GM23338 (cell line): ENCODE data around the gene MAP1LC3B2. TPM values are rescaled to one million over a fixed set of nuclear protein-coding genes. Genes with fewer than 3 reads are reported as not detected.

Experiments
- ATAC-seq: fragments of 200-7000 bp; cut with Tn5 transposase; 3 replicates; pipeline ENCODE4 v1.9.1; 2020
- DNase-seq: peaks from one replicate; pipeline ENCODE4 v3.0.0-alpha.2; 2015; ENCODE audit warnings: low spot score
- H2AFZ ChIP-seq: fragments of 200-600 bp; sonication (generic); 2 replicates; pipeline ENCODE4 v1.8.0; 2016; ENCODE audit warnings: antibody characterized with exemption, mild to moderate bottlenecking, moderate library complexity
- H3F3A ChIP-seq: fragments of 200-600 bp; sonication (generic); replicated peaks from 2 replicates; pipeline ENCODE4 v1.8.0; 2017; ENCODE audit warnings: antibody characterized with exemption, mixed run types, low read depth
- H3K27ac ChIP-seq: fragments of 200-600 bp; sonication (generic); 2 replicates; pipeline ENCODE4 v1.6.1; 2016; ENCODE audit warnings: low read depth
- H3K27me3 ChIP-seq: fragments of 200-600 bp; sonication (generic); 2 replicates; pipeline ENCODE4 v1.8.0; 2016; ENCODE audit warnings: mild to moderate bottlenecking, mixed run types, moderate library complexity; ENCODE audit not compliant: insufficient read depth
- H3K36me3 ChIP-seq: fragments of 200-600 bp; sonication (generic); 2 replicates; pipeline ENCODE4 v1.8.0; 2016; ENCODE audit warnings: mild to moderate bottlenecking; ENCODE audit not compliant: insufficient read depth
- H3K4me1 ChIP-seq: fragments of 200-600 bp; sonication (generic); 2 replicates; pipeline ENCODE4 v1.8.0; 2016; ENCODE audit warnings: mild to moderate bottlenecking, moderate library complexity; ENCODE audit not compliant: insufficient read depth
- H3K4me2 ChIP-seq: fragments of 200-600 bp; sonication (generic); 2 replicates; pipeline ENCODE4 v1.7.1; 2017; ENCODE audit warnings: mixed run types
- H3K4me3 ChIP-seq: fragments of 200-600 bp; sonication (generic); 2 replicates; pipeline ENCODE4 v1.6.1; 2016; ENCODE audit warnings: mixed run types
- H3K79me2 ChIP-seq: fragments of 200-600 bp; sonication (generic); replicated peaks from 2 replicates; pipeline ENCODE4 v1.8.0; 2017; ENCODE audit warnings: mild to moderate bottlenecking; ENCODE audit not compliant: insufficient read depth
- H3K9me2 ChIP-seq: fragments of 200-600 bp; sonication (generic); 2 replicates; pipeline ENCODE4 v1.8.0; 2017; ENCODE audit not compliant: insufficient read depth
- H4K20me1 ChIP-seq: fragments of 200-600 bp; sonication (generic); replicated peaks from 2 replicates; pipeline ENCODE4 v1.8.0; 2017; ENCODE audit warnings: mild to moderate bottlenecking; ENCODE audit not compliant: insufficient read depth
- H3K27ac Mint-ChIP-seq: 2 replicates; pipeline ENCODE4 v1.8.0; 2020; ENCODE audit warnings: inconsistent platforms, mild to moderate bottlenecking, moderate library complexity, mixed read lengths
- H3K27me3 Mint-ChIP-seq: 3 replicates; pipeline ENCODE4 v1.8.0; 2022; ENCODE audit warnings: low read depth, mild to moderate bottlenecking, moderate library complexity, mixed read lengths, inconsistent platforms; ENCODE audit not compliant: insufficient read depth, poor library complexity
- H3K36me3 Mint-ChIP-seq: 3 replicates; pipeline ENCODE4 v1.8.0; 2021; ENCODE audit warnings: low read depth, mild to moderate bottlenecking, inconsistent platforms, moderate library complexity, mixed read lengths
- H3K4me1 Mint-ChIP-seq: 3 replicates; pipeline ENCODE4 v1.8.0; 2020; ENCODE audit warnings: mild to moderate bottlenecking, inconsistent platforms, mixed read lengths
- H3K4me3 Mint-ChIP-seq: 3 replicates; pipeline ENCODE4 v1.8.0; 2021; ENCODE audit warnings: moderate library complexity, mild to moderate bottlenecking, inconsistent platforms, mixed read lengths
- H3K9me3 Mint-ChIP-seq: 3 replicates; pipeline ENCODE4 v1.8.0; 2020; ENCODE audit warnings: moderate library complexity, mild to moderate bottlenecking, inconsistent platforms, mixed read lengths
- JUNB ChIP-seq: IDR thresholded peaks from one replicate; pipeline ENCODE4 v1.6.1; 2016; ENCODE audit warnings: antibody characterized with exemption; ENCODE audit not compliant: unreplicated experiment
- POLR2AphosphoS5 ChIP-seq: IDR thresholded peaks from 2 replicates; pipeline ENCODE4 v1.6.1; 2016; ENCODE audit warnings: antibody characterized with exemption, low read depth
- STAT1 ChIP-seq: IDR thresholded peaks from one replicate; pipeline ENCODE4 v1.6.1; 2016; ENCODE audit warnings: antibody characterized with exemption; ENCODE audit not compliant: unreplicated experiment
- ZNF114 ChIP-seq: fragments of 250-450 bp; sonication (Bioruptor Pico); IDR thresholded peaks from 2 replicates; pipeline ENCODE4 v1.5.0; 2020; ENCODE audit warnings: mild to moderate bottlenecking, moderate library complexity
- polyA plus RNA-seq: library from polyadenylated mRNA; unstranded; fragments of >200 nt; fragmentation: Nextera tagmentation; extraction: Ambion mirVana; gene quantifications from 2 replicates; pipeline ENCODE4 v1.2.1, GENCODE V29; 2016
- total RNA-seq: library from RNA; depleted of rRNA; stranded (reverse); fragments of >200 nt; shearing (Covaris generic); gene quantifications from 2 replicates; pipeline ENCODE4 v1.2.3, GENCODE V29; 2014
- TF ChIP-seq, protein P1 (sequence below): fragments of 250-450 bp; sonication (Bioruptor Pico); IDR thresholded peaks from 2 replicates; pipeline ENCODE4 v1.5.0; 2020; ENCODE audit warnings: mild to moderate bottlenecking, moderate library complexity
- TF ChIP-seq, protein P2 (sequence below): IDR thresholded peaks from one replicate; pipeline ENCODE4 v1.6.1; 2018; ENCODE audit warnings: antibody characterized with exemption; ENCODE audit not compliant: unreplicated experiment

MAP1LC3B2 gene
- total and polyA plus RNA-seq, 2 experiments from 2014 or later = 1.3 to 6.7 TPM

DNA sequence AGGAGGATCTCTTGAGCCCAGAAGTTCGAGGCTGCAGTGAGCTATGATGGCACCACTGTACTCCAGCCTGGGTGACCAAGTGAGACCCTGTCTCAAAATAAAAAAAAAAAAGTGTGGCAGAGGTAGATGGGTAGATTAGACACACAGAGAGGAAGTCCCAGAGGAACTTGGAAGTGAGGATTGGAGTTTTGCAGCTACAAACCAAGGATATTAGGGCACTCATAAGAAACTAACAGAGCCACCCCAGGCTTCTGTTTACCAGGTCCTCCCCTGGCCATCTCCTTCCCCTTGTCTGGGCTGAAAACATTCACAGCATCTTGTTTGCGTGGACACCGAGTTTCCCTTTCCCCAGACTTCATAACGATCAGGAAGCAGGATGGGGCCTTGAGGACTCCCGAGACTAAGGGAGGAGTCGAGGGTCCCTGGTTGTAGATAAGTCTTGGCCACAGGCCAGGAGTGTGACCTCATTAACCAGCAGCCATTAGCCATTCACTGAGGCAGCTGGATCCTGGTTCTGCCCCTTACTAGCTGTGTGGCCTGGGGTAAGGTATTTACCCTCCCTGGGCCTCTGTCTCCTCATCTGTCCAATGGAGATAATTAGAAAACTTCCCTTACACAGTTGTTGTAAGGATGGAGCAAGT is 2.1 kb downstream of the MAP1LC3B2 start:
- Histone ChIP-seq H3K36me3 (no peaks in the 10 kb centered on the region; the same call in 1 of the 2 replicates), H3K27me3 (no peaks in the 10 kb centered on the region), H3K79me2 (no peaks in the 10 kb centered on the region), H3F3A (no peaks in the 10 kb centered on the region), H3K4me3 (no peak overlapping the region), H4K20me1 (no peaks in the 10 kb centered on the region), H3K27ac (no peak overlapping the region), H3K4me1 (peaks cover 5% of the 10 kb centered on the region; the same call in 1 of the 2 replicates), H3K9me2 (no peaks in the 10 kb centered on the region), H2AFZ (no peak overlapping the region), H3K4me2 (no peak overlapping the region)
- H3K36me3 Mint-ChIP-seq = peaks cover 10% of the 10 kb centered on the region; the same call in 1 of the 3 replicates
- no peak overlapping the region for H3K27ac Mint-ChIP-seq
- no peak for TF ChIP-seq POLR2AphosphoS5
- no peak for TF ChIP-seq JUNB
- no peak for TF ChIP-seq ZNF114 (CRISPR knock-in tag)
- TF ChIP-seq, protein P1, sequence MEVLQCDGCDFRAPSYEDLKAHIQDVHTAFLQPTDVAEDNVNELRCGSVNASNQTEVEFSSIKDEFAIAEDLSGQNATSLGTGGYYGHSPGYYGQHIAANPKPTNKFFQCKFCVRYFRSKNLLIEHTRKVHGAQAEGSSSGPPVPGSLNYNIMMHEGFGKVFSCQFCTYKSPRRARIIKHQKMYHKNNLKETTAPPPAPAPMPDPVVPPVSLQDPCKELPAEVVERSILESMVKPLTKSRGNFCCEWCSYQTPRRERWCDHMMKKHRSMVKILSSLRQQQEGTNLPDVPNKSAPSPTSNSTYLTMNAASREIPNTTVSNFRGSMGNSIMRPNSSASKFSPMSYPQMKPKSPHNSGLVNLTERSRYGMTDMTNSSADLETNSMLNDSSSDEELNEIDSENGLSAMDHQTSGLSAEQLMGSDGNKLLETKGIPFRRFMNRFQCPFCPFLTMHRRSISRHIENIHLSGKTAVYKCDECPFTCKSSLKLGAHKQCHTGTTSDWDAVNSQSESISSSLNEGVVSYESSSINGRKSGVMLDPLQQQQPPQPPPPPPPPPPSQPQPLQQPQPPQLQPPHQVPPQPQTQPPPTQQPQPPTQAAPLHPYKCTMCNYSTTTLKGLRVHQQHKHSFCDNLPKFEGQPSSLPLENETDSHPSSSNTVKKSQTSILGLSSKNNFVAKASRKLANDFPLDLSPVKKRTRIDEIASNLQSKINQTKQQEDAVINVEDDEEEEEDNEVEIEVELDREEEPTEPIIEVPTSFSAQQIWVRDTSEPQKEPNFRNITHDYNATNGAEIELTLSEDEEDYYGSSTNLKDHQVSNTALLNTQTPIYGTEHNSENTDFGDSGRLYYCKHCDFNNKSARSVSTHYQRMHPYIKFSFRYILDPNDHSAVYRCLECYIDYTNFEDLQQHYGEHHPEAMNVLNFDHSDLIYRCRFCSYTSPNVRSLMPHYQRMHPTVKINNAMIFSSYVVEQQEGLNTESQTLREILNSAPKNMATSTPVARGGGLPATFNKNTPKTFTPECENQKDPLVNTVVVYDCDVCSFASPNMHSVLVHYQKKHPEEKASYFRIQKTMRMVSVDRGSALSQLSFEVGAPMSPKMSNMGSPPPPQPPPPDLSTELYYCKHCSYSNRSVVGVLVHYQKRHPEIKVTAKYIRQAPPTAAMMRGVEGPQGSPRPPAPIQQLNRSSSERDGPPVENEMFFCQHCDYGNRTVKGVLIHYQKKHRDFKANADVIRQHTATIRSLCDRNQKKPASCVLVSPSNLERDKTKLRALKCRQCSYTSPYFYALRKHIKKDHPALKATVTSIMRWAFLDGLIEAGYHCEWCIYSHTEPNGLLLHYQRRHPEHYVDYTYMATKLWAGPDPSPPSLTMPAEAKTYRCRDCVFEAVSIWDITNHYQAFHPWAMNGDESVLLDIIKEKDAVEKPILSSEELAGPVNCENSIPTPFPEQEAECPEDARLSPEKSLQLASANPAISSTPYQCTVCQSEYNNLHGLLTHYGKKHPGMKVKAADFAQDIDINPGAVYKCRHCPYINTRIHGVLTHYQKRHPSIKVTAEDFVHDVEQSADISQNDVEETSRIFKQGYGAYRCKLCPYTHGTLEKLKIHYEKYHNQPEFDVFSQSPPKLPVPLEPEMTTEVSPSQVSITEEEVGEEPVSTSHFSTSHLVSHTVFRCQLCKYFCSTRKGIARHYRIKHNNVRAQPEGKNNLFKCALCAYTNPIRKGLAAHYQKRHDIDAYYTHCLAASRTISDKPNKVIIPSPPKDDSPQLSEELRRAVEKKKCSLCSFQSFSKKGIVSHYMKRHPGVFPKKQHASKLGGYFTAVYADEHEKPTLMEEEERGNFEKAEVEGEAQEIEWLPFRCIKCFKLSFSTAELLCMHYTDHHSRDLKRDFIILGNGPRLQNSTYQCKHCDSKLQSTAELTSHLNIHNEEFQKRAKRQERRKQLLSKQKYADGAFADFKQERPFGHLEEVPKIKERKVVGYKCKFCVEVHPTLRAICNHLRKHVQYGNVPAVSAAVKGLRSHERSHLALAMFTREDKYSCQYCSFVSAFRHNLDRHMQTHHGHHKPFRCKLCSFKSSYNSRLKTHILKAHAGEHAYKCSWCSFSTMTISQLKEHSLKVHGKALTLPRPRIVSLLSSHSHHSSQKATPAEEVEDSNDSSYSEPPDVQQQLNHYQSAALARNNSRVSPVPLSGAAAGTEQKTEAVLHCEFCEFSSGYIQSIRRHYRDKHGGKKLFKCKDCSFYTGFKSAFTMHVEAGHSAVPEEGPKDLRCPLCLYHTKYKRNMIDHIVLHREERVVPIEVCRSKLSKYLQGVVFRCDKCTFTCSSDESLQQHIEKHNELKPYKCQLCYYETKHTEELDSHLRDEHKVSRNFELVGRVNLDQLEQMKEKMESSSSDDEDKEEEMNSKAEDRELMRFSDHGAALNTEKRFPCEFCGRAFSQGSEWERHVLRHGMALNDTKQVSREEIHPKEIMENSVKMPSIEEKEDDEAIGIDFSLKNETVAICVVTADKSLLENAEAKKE (CRISPR knock-in tag) = no peak
- TF ChIP-seq STAT1 = no peak
- TF ChIP-seq, protein P2, sequence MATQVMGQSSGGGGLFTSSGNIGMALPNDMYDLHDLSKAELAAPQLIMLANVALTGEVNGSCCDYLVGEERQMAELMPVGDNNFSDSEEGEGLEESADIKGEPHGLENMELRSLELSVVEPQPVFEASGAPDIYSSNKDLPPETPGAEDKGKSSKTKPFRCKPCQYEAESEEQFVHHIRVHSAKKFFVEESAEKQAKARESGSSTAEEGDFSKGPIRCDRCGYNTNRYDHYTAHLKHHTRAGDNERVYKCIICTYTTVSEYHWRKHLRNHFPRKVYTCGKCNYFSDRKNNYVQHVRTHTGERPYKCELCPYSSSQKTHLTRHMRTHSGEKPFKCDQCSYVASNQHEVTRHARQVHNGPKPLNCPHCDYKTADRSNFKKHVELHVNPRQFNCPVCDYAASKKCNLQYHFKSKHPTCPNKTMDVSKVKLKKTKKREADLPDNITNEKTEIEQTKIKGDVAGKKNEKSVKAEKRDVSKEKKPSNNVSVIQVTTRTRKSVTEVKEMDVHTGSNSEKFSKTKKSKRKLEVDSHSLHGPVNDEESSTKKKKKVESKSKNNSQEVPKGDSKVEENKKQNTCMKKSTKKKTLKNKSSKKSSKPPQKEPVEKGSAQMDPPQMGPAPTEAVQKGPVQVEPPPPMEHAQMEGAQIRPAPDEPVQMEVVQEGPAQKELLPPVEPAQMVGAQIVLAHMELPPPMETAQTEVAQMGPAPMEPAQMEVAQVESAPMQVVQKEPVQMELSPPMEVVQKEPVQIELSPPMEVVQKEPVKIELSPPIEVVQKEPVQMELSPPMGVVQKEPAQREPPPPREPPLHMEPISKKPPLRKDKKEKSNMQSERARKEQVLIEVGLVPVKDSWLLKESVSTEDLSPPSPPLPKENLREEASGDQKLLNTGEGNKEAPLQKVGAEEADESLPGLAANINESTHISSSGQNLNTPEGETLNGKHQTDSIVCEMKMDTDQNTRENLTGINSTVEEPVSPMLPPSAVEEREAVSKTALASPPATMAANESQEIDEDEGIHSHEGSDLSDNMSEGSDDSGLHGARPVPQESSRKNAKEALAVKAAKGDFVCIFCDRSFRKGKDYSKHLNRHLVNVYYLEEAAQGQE = no peak
- H3K4me1 Mint-ChIP-seq = peaks cover 9% of the 10 kb centered on the region
- ATAC-seq (no peak), DNase-seq (no peak)
- H3K27me3 Mint-ChIP-seq = peaks cover 12% of the 10 kb centered on the region
- H3K9me3 Mint-ChIP-seq = peaks cover 15% of the 10 kb centered on the region
- H3K4me3 Mint-ChIP-seq = no peak overlapping the region
